Ishikawa (cell line): ENCODE results near the gene NUP188.

ENCODE experiments used
- CEBPB ChIP-seq: IDR thresholded peaks from 2 replicates; pipeline ENCODE4 v1.6.1; 2012
- EP300 ChIP-seq: IDR thresholded peaks from 2 replicates; pipeline ENCODE4 v1.6.1; 2012; ENCODE audit warnings: borderline replicate concordance
- MAX ChIP-seq: IDR thresholded peaks from 2 replicates; pipeline ENCODE4 v1.6.1; 2012
- NFIC ChIP-seq: IDR thresholded peaks from 2 replicates; pipeline ENCODE4 v1.6.1; 2012
- RAD21 ChIP-seq: IDR thresholded peaks from 2 replicates; pipeline ENCODE4 v1.6.1; 2012; ENCODE audit warnings: low read depth
- REST ChIP-seq: IDR thresholded peaks from 2 replicates; pipeline ENCODE4 v1.6.1; 2012; ENCODE audit warnings: low read depth, mild to moderate bottlenecking
- TAF1 ChIP-seq: IDR thresholded peaks from 2 replicates; pipeline ENCODE4 v1.6.1; 2012; ENCODE audit warnings: low read depth, mild to moderate bottlenecking
- TEAD4 ChIP-seq: IDR thresholded peaks from 2 replicates; pipeline ENCODE4 v1.6.1; 2012
- YY1 ChIP-seq: IDR thresholded peaks from 2 replicates; pipeline ENCODE4 v1.6.1; 2012; ENCODE audit warnings: low read depth

GRCh38 chr9:128901379-128901778, 46.1 kb upstream of the NUP188 start:
- no peak for TF ChIP-seq RAD21
- TF ChIP-seq CEBPB: no peak
- TF ChIP-seq EP300: no peak
- no peak for TF ChIP-seq MAX
- TF ChIP-seq TAF1: no peak
- TF ChIP-seq REST: no peak
- TF ChIP-seq YY1: no peak
- no peak for TF ChIP-seq NFIC
- TF ChIP-seq TEAD4: no peak
